GM12878 (cell line): ENCODE results near the gene AGBL4.

Experiments used
- BCLAF1 ChIP-seq: fragments of 450-650 bp; IDR thresholded peaks from 2 replicates; pipeline ENCODE4 v1.6.1; 2017; ENCODE audit warnings: antibody characterized with exemption, mild to moderate bottlenecking, moderate library complexity
- BRCA1 ChIP-seq: IDR thresholded peaks from 2 replicates; pipeline ENCODE4 v1.6.1; 2011; ENCODE audit warnings: low read depth, low read length, improper control_type of control experiment
- CTCF ChIP-seq, 3 experiments: IDR thresholded peaks in 2 of 3; conservative IDR thresholded peaks in 1 of 3; 2 replicates each; pipeline ENCODE4 v1.5.1; 2011; ENCODE audit warnings: low read depth in 3 of 3, low read length in 3 of 3, mild to moderate bottlenecking in 3 of 3, control low read depth in 2 of 3, moderate library complexity in 2 of 3, inconsistent platforms in 1 of 3, mixed read lengths in 1 of 3; ENCODE audit not compliant: control insufficient read depth in 2 of 3, insufficient read depth in 1 of 3; ENCODE audit errors: extremely low read depth in 1 of 3
- EZH2 ChIP-seq: IDR thresholded peaks from 2 replicates; pipeline ENCODE4 v1.6.1; 2012; ENCODE audit warnings: low read depth, mild to moderate bottlenecking, control low read depth, inconsistent platforms, low read length, borderline replicate concordance; ENCODE audit not compliant: control insufficient read depth
- FOS ChIP-seq: IDR thresholded peaks from 3 replicates; pipeline ENCODE4 v1.6.1; 2011; ENCODE audit warnings: borderline replicate concordance; ENCODE audit not compliant: insufficient read length; ENCODE audit errors: extremely low read depth
- NRF1 ChIP-seq: conservative IDR thresholded peaks from 2 replicates; pipeline ENCODE4 v1.6.1; 2011; ENCODE audit warnings: mild to moderate bottlenecking, low read depth, low read length, improper control_type of control experiment
- RAD21 ChIP-seq: IDR thresholded peaks from 2 replicates; pipeline ENCODE4 v1.6.1; 2011; ENCODE audit warnings: mild to moderate bottlenecking, low read depth, low read length, moderate library complexity; ENCODE audit not compliant: insufficient read depth
- TCF3 ChIP-seq: IDR thresholded peaks from 2 replicates; pipeline ENCODE4 v1.6.1; 2012; ENCODE audit warnings: low read depth, mild to moderate bottlenecking, low read length, borderline replicate concordance; ENCODE audit not compliant: insufficient read depth
- ZNF622 ChIP-seq: fragments of 450-650 bp; IDR thresholded peaks from 2 replicates; pipeline ENCODE4 v1.6.1; 2017; ENCODE audit warnings: mild to moderate bottlenecking, inconsistent platforms

GRCh38 chr1:49337251-49337650, 686.5 kb downstream of the AGBL4 start:
- no peak for TF ChIP-seq FOS
- TF ChIP-seq ZNF622 = no peak
- no peak for TF ChIP-seq EZH2
- no peak for TF ChIP-seq BRCA1
- TF ChIP-seq BCLAF1 = no peak
- TF ChIP-seq NRF1 = no peak
- TF ChIP-seq CTCF (IDR thresholded peaks at IDR 0.05 in 2 of 3, conservative IDR thresholded peaks at IDR 0.05 in 1 of 3; ENCODE audit: control insufficient read depth in 2 of 3, extremely low read depth in 1 of 3, insufficient read depth in 1 of 3, low read depth in 3 of 3, low read length in 3 of 3) = no peak
- no peak for TF ChIP-seq TCF3
- no peak for TF ChIP-seq RAD21
